Neuronal stem cell (in vitro differentiated cells): ENCODE results near the gene A4GALT.
"Not testable (repeated sequence)": the region's sequence is repeated elsewhere in the genome, so short reads cannot be mapped to it uniquely, and the experiment has no call there.

Experiments
- DNase-seq: peaks from one replicate; pipeline ENCODE4 v3.0.0-alpha.2; 2013; ENCODE audit warnings: low spot score
- H2AFZ ChIP-seq: one replicate; pipeline ENCODE4 v1.6.1; 2013; ENCODE audit warnings: mild to moderate bottlenecking, low read length, inconsistent platforms
- H2AK5ac ChIP-seq: 2 replicates; pipeline ENCODE4 v1.6.1; 2013; ENCODE audit warnings: low read depth, mild to moderate bottlenecking, inconsistent platforms, low read length, moderate library complexity, mixed read lengths
- H2BK120ac ChIP-seq: 2 replicates; pipeline ENCODE4 v1.6.1; 2013; ENCODE audit warnings: low read depth, mild to moderate bottlenecking, inconsistent platforms, low read length, moderate library complexity, mixed read lengths
- H2BK12ac ChIP-seq: one replicate; pipeline ENCODE4 v1.6.1; 2013; ENCODE audit warnings: low read length, inconsistent platforms
- H2BK15ac ChIP-seq: 2 replicates; pipeline ENCODE4 v1.6.1; 2013; ENCODE audit warnings: mild to moderate bottlenecking, low read length, inconsistent platforms, mixed read lengths
- H2BK5ac ChIP-seq: one replicate; pipeline ENCODE4 v1.6.1; 2013; ENCODE audit warnings: inconsistent platforms, mild to moderate bottlenecking, low read length, moderate library complexity
- H3K14ac ChIP-seq: one replicate; pipeline ENCODE4 v1.6.1; 2013; ENCODE audit warnings: low read length, inconsistent platforms
- H3K18ac ChIP-seq: 2 replicates; pipeline ENCODE4 v1.6.1; 2013; ENCODE audit warnings: low read length, inconsistent platforms
- H3K23ac ChIP-seq: 2 replicates; pipeline ENCODE4 v1.6.1; 2013; ENCODE audit warnings: low read depth, mild to moderate bottlenecking, mixed read lengths, low read length, inconsistent platforms; ENCODE audit not compliant: poor library complexity
- H3K27ac ChIP-seq: replicated peaks from 3 replicates; pipeline ENCODE4 v1.5.1; 2013; ENCODE audit warnings: low read length, inconsistent platforms
- H3K27me3 ChIP-seq, 3 experiments: 2 replicates each; pipeline ENCODE4 v1.6.1; 2013; ENCODE audit warnings: low read length in 3 of 3, mild to moderate bottlenecking in 2 of 3, inconsistent platforms in 1 of 3, low read depth in 1 of 3, mixed read lengths in 1 of 3, moderate library complexity in 1 of 3; ENCODE audit not compliant: control insufficient read depth in 3 of 3, insufficient read depth in 3 of 3
- H3K36me3 ChIP-seq, 2 donors: replicated peaks in 1 of 2; 2 replicates each; pipeline ENCODE4 v1.6.1; 2013; ENCODE audit warnings: low read length in 2 of 2; ENCODE audit not compliant: control insufficient read depth in 2 of 2, insufficient read depth in 2 of 2
- H3K4ac ChIP-seq: 2 replicates; pipeline ENCODE4 v1.6.1; 2013; ENCODE audit warnings: inconsistent platforms, mild to moderate bottlenecking, low read length, moderate library complexity
- H3K4me1 ChIP-seq, 2 donors: 1 replicate in 1 of 2; 2 replicates in 1 of 2; pipeline ENCODE4 v1.6.1; 2013; ENCODE audit warnings: low read length in 2 of 2, low read depth in 1 of 2; ENCODE audit not compliant: control insufficient read depth in 2 of 2, insufficient read depth in 1 of 2
- H3K4me2 ChIP-seq: one replicate; pipeline ENCODE4 v1.6.1; 2013; ENCODE audit warnings: mild to moderate bottlenecking, low read length, inconsistent platforms; ENCODE audit not compliant: insufficient read depth, poor library complexity, severe bottlenecking
- H3K4me3 ChIP-seq, 2 donors: 2 replicates each; pipeline ENCODE4 v1.5.1; 2013; ENCODE audit warnings: low read length in 2 of 2, mild to moderate bottlenecking in 2 of 2, inconsistent platforms in 1 of 2, moderate library complexity in 1 of 2
- H3K79me1 ChIP-seq: one replicate; pipeline ENCODE4 v1.6.1; 2013; ENCODE audit warnings: low read depth, mild to moderate bottlenecking, inconsistent platforms, low read length, moderate library complexity
- H3K9ac ChIP-seq: one replicate; pipeline ENCODE4 v1.6.1; 2013; ENCODE audit warnings: mild to moderate bottlenecking, low read depth, low read length, inconsistent platforms; ENCODE audit not compliant: poor library complexity
- H3K9me3 ChIP-seq, 2 donors: replicated peaks in 1 of 2; 2 replicates each; pipeline versions ENCODE3 to v1.6.1; 2013; ENCODE audit warnings: low read length in 2 of 2, mild to moderate bottlenecking in 2 of 2, inconsistent platforms in 1 of 2, low read depth in 1 of 2, mixed read lengths in 1 of 2, moderate library complexity in 1 of 2; ENCODE audit not compliant: control insufficient read depth in 2 of 2, insufficient read depth in 1 of 2
- H4K8ac ChIP-seq: one replicate; pipeline ENCODE4 v1.6.1; 2013; ENCODE audit warnings: low read depth, mild to moderate bottlenecking, inconsistent platforms, low read length, moderate library complexity
- H4K91ac ChIP-seq: one replicate; pipeline ENCODE4 v1.6.1; 2013; ENCODE audit warnings: low read length, low read depth, mild to moderate bottlenecking, inconsistent platforms; ENCODE audit not compliant: poor library complexity
- WGBS, 2 donors: extraction: QIAGEN DNeasy Blood & Tissue Kit; methylation state at CpG; one replicate each; pipeline ENCODE4 v1.1.7; 2013; ENCODE audit warnings: missing lambda C conversion rate in 2 of 2, mixed read lengths in 1 of 2; ENCODE audit not compliant: insufficient read length in 2 of 2, insufficient replicate concordance in 1 of 2; ENCODE audit errors: extremely low coverage in 2 of 2; 5-methylcytosine and 5-hydroxymethylcytosine counted together

The A4GALT gene

DNA sequence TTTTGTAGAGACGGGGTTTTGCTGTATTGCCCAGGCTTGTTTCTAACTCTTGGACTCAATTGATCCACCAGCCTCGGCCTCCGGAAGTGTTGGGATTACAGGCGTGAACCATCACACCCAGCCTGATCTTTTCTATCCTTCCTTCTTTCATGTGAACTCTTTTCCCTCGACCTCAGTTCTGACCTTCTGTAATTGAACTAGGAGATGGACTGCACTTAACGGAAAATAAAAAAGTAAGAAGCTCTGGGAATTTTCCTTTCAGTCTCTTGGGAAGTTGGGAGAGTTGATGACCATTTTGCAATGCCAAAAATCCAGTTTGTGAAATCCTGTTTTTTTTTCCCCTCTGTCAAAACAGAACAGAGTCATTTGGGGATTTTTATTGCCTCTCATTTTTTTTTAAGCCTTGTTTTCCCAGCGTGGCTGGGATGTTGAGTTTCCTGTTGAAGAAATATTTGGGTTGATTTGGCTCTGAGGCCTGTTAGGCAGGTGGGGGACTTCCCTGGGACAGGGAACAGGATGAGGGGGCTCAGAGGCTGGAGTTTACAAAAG is 44.5 kb downstream of the A4GALT start:
- H2BK12ac ChIP-seq: no peak overlapping the region
- no peak overlapping the region for H2BK5ac ChIP-seq
- no peaks in the 10 kb centered on the region for H3K4me1 ChIP-seq
- no peak for DNase-seq
- no peak overlapping the region for H3K4me3 ChIP-seq
- no peaks in the 10 kb centered on the region for H3K36me3 ChIP-seq
- H3K18ac ChIP-seq: no peak overlapping the region
- peaks cover 4 to 5% of the 10 kb centered on the region in 2 donors for H3K9me3 ChIP-seq
- no peak overlapping the region for H2AK5ac ChIP-seq
- H3K27ac ChIP-seq: no peak overlapping the region
- no peak overlapping the region for H3K4me2 ChIP-seq
- H2BK120ac ChIP-seq: no peak overlapping the region
- H2AFZ ChIP-seq: no peak overlapping the region
- no peak overlapping the region for H3K4ac ChIP-seq
- no peak overlapping the region for H3K14ac ChIP-seq
- no peak overlapping the region for H4K91ac ChIP-seq
- no peak overlapping the region for H3K9ac ChIP-seq
- H4K8ac ChIP-seq: no peak overlapping the region
- no CpG with 5 or more reads among the region's 7 CpGs for WGBS, 2 donors
- no peak overlapping the region for H2BK15ac ChIP-seq
- H3K27me3 ChIP-seq: no peaks in the 10 kb centered on the region
- H3K23ac ChIP-seq: no peak overlapping the region
- no peaks in the 10 kb centered on the region for H3K79me1 ChIP-seq

DNA sequence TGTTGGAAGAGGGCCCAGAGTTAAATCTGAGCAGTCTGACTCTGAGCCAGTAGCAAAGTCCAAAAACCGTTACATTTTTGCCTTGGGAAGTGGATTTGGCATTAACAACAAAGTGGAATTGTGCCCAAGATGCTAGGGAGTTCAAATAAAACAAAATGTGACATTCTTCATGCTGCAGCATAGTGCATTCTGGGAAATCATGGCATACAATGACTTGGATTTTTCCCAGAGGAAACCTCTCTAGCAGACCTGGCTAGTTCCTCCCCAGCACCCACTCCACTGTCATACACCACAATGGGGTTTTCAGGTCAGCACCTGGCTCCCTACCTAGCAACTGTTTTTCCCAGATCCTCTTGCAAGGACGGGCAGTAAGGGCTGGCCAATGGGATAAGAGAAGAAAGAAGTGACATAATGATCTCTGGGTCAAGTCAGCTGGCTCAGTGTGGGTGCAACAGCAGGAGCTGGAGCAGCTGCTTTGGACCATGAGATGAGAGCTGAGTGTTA is 46.7 kb downstream of the A4GALT start:
- Histone ChIP-seq H3K36me3 (no peaks in the 10 kb centered on the region), H2AK5ac (no peak overlapping the region), H4K91ac (no peak overlapping the region), H3K4me2 (no peak overlapping the region), H2BK5ac (no peak overlapping the region), H4K8ac (no peak overlapping the region), H3K27me3 (no peaks in the 10 kb centered on the region), H3K79me1 (no peaks in the 10 kb centered on the region), H3K9me3 (peaks cover 2 to 4% of the 10 kb centered on the region in 2 donors), H3K4me3 (no peak overlapping the region), H2AFZ (no peak overlapping the region), H3K27ac (no peak overlapping the region), H2BK15ac (no peak overlapping the region), H3K9ac (no peak overlapping the region), H2BK12ac (no peak overlapping the region), H3K18ac (no peak overlapping the region), H3K23ac (no peak overlapping the region), H3K4me1 (no peaks in the 10 kb centered on the region), H3K14ac (peak overlapping the region; percentile 17), H2BK120ac (no peak overlapping the region), H3K4ac (no peak overlapping the region)
- DNase-seq: no peak
- WGBS, 2 donors: no CpG with 5 or more reads among the region's 2 CpGs

GRCh38 chr22:42673071-42673470 is 47.6 kb downstream of the A4GALT start:
- not testable (repeated sequence) for DNase-seq, H3K9me3 ChIP-seq
- no CpG with 5 or more reads among the region's 13 CpGs for WGBS, 2 donors

DNA sequence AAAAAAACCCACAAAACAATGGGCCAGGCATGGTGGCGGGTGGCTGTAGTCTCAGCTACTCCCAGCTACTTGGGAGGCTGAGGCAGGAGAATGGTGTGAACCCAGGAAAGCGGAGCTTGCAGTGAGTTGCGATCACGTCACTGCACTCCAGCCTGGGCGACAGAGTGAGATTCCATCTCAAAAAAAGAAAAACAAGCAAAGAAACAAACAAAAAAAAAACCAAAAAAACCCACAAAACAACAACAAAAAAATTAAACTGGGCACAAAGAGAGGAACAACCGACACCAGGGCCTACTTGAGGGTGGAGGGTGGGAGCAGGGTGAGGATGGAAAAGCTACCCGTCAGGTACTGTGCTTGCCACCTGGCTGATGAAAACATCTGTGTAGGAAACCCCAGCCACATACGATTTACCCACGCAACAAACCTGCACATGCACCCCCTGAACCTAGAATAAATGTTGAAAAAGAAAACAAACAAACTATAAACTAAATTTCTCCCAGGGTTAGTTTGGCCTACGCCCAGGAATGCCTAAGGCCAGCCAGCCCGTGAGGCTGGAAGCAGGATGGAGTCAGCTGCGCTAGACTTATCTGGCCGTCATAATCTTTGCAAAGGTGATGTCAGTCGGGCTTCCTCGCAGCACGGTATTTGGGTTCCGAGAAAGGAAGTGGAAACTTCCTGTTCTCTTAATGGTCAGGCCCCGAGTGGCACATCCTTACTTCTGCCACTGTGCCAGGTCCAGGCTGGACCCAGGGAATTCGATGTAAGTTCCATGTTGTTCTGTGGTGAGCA is 49.6 kb downstream of the A4GALT start:
- DNase-seq: no peak
- Histone ChIP-seq H3K79me1 (no peaks in the 10 kb centered on the region), H3K23ac (no peak overlapping the region), H2BK12ac (no peak overlapping the region), H3K36me3 (no peaks in the 10 kb centered on the region), H2BK5ac (no peak overlapping the region), H3K9me3 (no peaks in the 10 kb centered on the region), H3K4me1 (no peaks in the 10 kb centered on the region), H3K9ac (no peak overlapping the region), H2BK120ac (no peak overlapping the region), H2AK5ac (no peak overlapping the region), H3K18ac (no peak overlapping the region), H3K4me3 (no peak overlapping the region), H4K91ac (no peak overlapping the region), H2AFZ (no peak overlapping the region), H3K4ac (no peak overlapping the region), H3K14ac (no peak overlapping the region), H3K27ac (no peak overlapping the region), H3K27me3 (no peaks in the 10 kb centered on the region), H4K8ac (no peak overlapping the region), H3K4me2 (no peak overlapping the region), H2BK15ac (no peak overlapping the region)
- WGBS, 2 donors: no CpG with 5 or more reads among the region's 19 CpGs

More at GRCh38 chr22:42673071-42673470, 47.6 kb downstream of the A4GALT start:
- H4K8ac ChIP-seq, H3K4me1 ChIP-seq, H3K23ac ChIP-seq, H3K79me1 ChIP-seq, H3K36me3 ChIP-seq, H3K18ac ChIP-seq, H3K27me3 ChIP-seq, H3K4me3 ChIP-seq, H2BK5ac ChIP-seq, H4K91ac ChIP-seq, H3K27ac ChIP-seq, H3K9ac ChIP-seq, H2BK12ac ChIP-seq, H2BK15ac ChIP-seq, H3K4me2 ChIP-seq, H2AFZ ChIP-seq, H2AK5ac ChIP-seq, H2BK120ac ChIP-seq, H3K14ac ChIP-seq, H3K4ac ChIP-seq: not testable (repeated sequence)
